ENCODE measurements around the gene FFAR4.

DNA sequence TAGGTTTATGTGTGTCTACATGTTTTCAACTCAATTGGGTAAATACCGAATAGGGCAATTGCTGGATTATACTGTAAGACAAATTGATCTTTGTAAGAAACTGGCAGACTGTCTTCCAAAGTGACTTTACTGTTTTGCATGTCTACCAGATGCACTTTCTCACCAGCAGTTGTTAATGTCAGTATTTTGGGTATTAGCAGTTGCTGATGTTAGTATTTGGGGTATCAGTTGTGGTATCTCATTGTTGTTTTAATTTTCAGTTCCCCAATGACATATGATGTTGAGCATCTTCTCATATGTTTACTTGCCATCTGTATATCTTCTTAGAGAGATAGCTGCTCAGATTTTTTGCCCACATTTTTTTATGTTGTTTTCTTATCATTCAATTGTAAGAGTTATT lies 56.5 kb downstream of the FFAR4 start:
- no peak for TF ChIP-seq CTCF (conservative IDR thresholded peaks at IDR 0.05; ENCODE audit: low read depth, low read length)
- TF ChIP-seq POLR2A (IDR thresholded peaks at IDR 0.05; ENCODE audit: low read depth, low read length) = no peak
- TF ChIP-seq BHLHE40 (IDR thresholded peaks at IDR 0.05; ENCODE audit: low read depth, low read length) = no peak
- TF ChIP-seq MXI1 (IDR thresholded peaks at IDR 0.05; ENCODE audit: borderline replicate concordance, low read depth, low read length) = no peak
- no peak for TF ChIP-seq RCOR1 (IDR thresholded peaks at IDR 0.05; ENCODE audit: insufficient replicate concordance, low read length)
- no peak for TF ChIP-seq RAD21 (IDR thresholded peaks at IDR 0.05; ENCODE audit: low read length)
- no peak for TF ChIP-seq SMC3 (IDR thresholded peaks at IDR 0.05; ENCODE audit: low read depth, low read length)
- TF ChIP-seq NFE2L2 (IDR thresholded peaks at IDR 0.05; ENCODE audit: low read depth, low read length) = no peak
- TF ChIP-seq CHD1 (IDR thresholded peaks at IDR 0.05; ENCODE audit: low read depth, low read length) = no peak
- no peak for TF ChIP-seq USF2 (IDR thresholded peaks at IDR 0.05; ENCODE audit: low read depth, low read length)
